ENCODE results near the gene LNX2.

Gene LNX2

DNA sequence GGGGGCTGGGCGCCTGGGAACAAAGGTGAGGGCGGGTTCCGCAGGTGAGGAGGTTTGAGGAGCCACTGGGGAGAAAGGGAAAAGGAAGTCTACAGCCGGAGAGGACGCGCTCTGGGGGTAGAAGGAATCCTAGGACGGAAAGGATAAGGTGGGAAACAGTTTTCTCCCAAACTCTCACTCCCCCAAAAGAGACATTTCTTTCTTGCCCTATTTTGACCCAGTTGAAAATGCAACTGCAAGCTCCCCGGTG is 712 bp upstream of the LNX2 start:
- DNase-seq (ENCODE audit: low spot score): no peak
- TF ChIP-seq, protein P1, sequence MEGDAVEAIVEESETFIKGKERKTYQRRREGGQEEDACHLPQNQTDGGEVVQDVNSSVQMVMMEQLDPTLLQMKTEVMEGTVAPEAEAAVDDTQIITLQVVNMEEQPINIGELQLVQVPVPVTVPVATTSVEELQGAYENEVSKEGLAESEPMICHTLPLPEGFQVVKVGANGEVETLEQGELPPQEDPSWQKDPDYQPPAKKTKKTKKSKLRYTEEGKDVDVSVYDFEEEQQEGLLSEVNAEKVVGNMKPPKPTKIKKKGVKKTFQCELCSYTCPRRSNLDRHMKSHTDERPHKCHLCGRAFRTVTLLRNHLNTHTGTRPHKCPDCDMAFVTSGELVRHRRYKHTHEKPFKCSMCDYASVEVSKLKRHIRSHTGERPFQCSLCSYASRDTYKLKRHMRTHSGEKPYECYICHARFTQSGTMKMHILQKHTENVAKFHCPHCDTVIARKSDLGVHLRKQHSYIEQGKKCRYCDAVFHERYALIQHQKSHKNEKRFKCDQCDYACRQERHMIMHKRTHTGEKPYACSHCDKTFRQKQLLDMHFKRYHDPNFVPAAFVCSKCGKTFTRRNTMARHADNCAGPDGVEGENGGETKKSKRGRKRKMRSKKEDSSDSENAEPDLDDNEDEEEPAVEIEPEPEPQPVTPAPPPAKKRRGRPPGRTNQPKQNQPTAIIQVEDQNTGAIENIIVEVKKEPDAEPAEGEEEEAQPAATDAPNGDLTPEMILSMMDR (IDR thresholded peaks at IDR 0.05; ENCODE audit: poor library complexity, severe bottlenecking): no peak

DNA sequence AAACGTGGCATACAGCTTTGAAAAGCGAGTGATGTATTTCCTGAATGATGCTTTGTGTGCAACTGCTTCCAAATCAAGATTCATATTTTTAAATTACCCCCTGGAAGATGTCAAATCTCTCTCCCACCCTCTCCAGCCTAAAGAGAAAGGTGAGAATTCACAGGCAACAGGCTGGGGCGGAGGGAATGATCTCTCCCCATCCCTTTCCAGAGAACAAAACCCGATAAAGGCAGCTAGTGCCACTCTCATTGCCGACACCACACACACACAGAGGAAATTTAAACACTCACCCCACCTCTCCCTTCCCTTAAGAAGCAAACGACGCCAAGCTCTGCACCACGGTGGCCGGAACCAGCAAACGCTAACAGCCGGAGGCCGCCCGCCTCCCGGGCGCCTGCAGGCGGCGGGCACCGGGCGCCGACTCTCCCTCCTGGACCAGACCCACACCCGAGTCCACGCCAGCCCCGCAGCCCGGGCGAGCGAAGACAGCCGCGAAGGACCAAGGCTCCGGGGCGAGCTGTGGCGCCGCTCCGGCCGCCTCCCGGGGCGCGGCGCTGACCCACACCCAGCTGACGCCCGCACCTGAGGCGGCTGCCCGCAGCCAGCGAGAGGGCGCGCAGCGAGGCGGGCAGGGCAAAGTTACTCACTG is 477 bp downstream of the LNX2 start:
- no peaks in the 10 kb centered on the region for H3K27me3 ChIP-seq (ENCODE audit: insufficient read depth, poor library complexity, severe bottlenecking)
- H3K4me1 ChIP-seq (ENCODE audit: insufficient read depth, poor library complexity, severe bottlenecking): peaks cover 22% of the 10 kb centered on the region
- H3K27ac ChIP-seq (ENCODE audit: poor library complexity, severe bottlenecking): peak overlapping the region; percentile 90
- DNase-seq (ENCODE audit: low spot score) (no peak), ATAC-seq (ENCODE audit: low read depth) (peak; percentile 34)
- TF ChIP-seq, protein P1 (IDR thresholded peaks at IDR 0.05; ENCODE audit: poor library complexity, severe bottlenecking): no peak
- peak overlapping the region; percentile 66 for H3K4me3 ChIP-seq (ENCODE audit: severe bottlenecking)
- peaks cover 25% of the 10 kb centered on the region for H3K36me3 ChIP-seq (ENCODE audit: low read depth)
- no peaks in the 10 kb centered on the region for H3K9me3 ChIP-seq (ENCODE audit: severe bottlenecking)

More for the DNA sequence above, 712 bp upstream of the LNX2 start:
- Histone ChIP-seq H3K4me3 (ENCODE audit: severe bottlenecking) (peak overlapping the region; percentile 66), H3K36me3 (ENCODE audit: low read depth) (peaks cover 35% of the 10 kb centered on the region), H3K27me3 (ENCODE audit: insufficient read depth, poor library complexity, severe bottlenecking) (no peaks in the 10 kb centered on the region), H3K27ac (ENCODE audit: poor library complexity, severe bottlenecking) (peak overlapping the region; percentile 90), H3K9me3 (ENCODE audit: severe bottlenecking) (no peaks in the 10 kb centered on the region), H3K4me1 (ENCODE audit: insufficient read depth, poor library complexity, severe bottlenecking) (peaks cover 22% of the 10 kb centered on the region)
- ATAC-seq (ENCODE audit: low read depth): peak; percentile 17

- no peak for ATAC-seq (ENCODE audit: low read depth)
- peak overlapping the region; percentile 66 for H3K4me3 ChIP-seq (ENCODE audit: severe bottlenecking)
- H3K36me3 ChIP-seq (ENCODE audit: low read depth): peaks cover 18% of the 10 kb centered on the region
- no peak for DNase-seq (ENCODE audit: low spot score)
- peak overlapping the region; percentile 90 for H3K27ac ChIP-seq (ENCODE audit: poor library complexity, severe bottlenecking)
- H3K27me3 ChIP-seq (ENCODE audit: insufficient read depth, poor library complexity, severe bottlenecking): no peaks in the 10 kb centered on the region
- TF ChIP-seq, protein P1 (IDR thresholded peaks at IDR 0.05; ENCODE audit: poor library complexity, severe bottlenecking): no peak
- no peaks in the 10 kb centered on the region for H3K9me3 ChIP-seq (ENCODE audit: severe bottlenecking)
- peaks cover 22% of the 10 kb centered on the region for H3K4me1 ChIP-seq (ENCODE audit: insufficient read depth, poor library complexity, severe bottlenecking)
Observed at GRCh38 chr13:27619093-27619727, 1.1 kb downstream of the LNX2 start.

- Histone ChIP-seq H3K9me3 (ENCODE audit: severe bottlenecking) (no peaks in the 10 kb centered on the region), H3K27me3 (ENCODE audit: insufficient read depth, poor library complexity, severe bottlenecking) (no peaks in the 10 kb centered on the region), H3K27ac (ENCODE audit: poor library complexity, severe bottlenecking) (peak overlapping the region; percentile 90), H3K4me1 (ENCODE audit: insufficient read depth, poor library complexity, severe bottlenecking) (peaks cover 17% of the 10 kb centered on the region), H3K4me3 (ENCODE audit: severe bottlenecking) (peak overlapping the region; percentile 66), H3K36me3 (ENCODE audit: low read depth) (peaks cover 5% of the 10 kb centered on the region)
- TF ChIP-seq, protein P1 (IDR thresholded peaks at IDR 0.05; ENCODE audit: poor library complexity, severe bottlenecking): no peak
- no peak for DNase-seq (ENCODE audit: low spot score)
- ATAC-seq (ENCODE audit: low read depth): peak; percentile 32
Observed at GRCh38 chr13:27617881-27618321, 2.4 kb downstream of the LNX2 start.

DNA sequence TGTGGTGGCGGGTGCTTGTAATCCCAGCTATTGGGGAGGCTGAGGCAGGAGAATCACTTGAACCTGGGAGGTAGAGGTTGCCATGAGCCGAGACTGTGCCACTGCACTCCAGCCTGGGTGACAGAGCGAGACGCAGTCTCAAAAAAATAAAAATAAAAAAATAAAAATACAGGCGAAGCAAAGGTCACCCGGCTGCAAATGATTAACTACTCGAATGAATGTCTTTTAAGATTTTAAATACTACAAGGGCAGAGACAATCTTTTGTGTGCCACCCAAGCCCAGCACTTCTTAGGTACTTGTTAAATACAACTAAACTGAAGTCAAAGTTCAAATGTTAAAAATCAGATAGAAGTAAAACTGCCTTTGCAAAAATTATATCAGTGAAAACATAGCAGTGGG is 6.7 kb downstream of the LNX2 start:
- no peak overlapping the region for H3K4me3 ChIP-seq (ENCODE audit: severe bottlenecking)
- TF ChIP-seq, protein P1 (IDR thresholded peaks at IDR 0.05; ENCODE audit: poor library complexity, severe bottlenecking): no peak
- no peaks in the 10 kb centered on the region for H3K9me3 ChIP-seq (ENCODE audit: severe bottlenecking)
- ATAC-seq (ENCODE audit: low read depth) (no peak), DNase-seq (ENCODE audit: low spot score) (no peak)
- peaks cover 13% of the 10 kb centered on the region for H3K4me1 ChIP-seq (ENCODE audit: insufficient read depth, poor library complexity, severe bottlenecking)
- no peaks in the 10 kb centered on the region; the same call in 1 of the 2 replicates for H3K36me3 ChIP-seq (ENCODE audit: low read depth)
- no peaks in the 10 kb centered on the region for H3K27me3 ChIP-seq (ENCODE audit: insufficient read depth, poor library complexity, severe bottlenecking)
- no peak overlapping the region for H3K27ac ChIP-seq (ENCODE audit: poor library complexity, severe bottlenecking)

Measured in RWPE2 (cell line).